Measurements from ENCODE around the gene ARSD. TPM values are rescaled to one million over a fixed set of nuclear protein-coding genes. Genes with fewer than 3 reads are reported as not detected.
A peak's percentile ranks its signal among the peaks of the same experiment; 100 is the strongest.

The ARSD gene
- total and polyA plus RNA-seq, 2 of the 13 experiments (the other 11 are each of a cell fraction or from before 2014, with no cell fraction given): 4.8 to 6.8 TPM

DNA sequence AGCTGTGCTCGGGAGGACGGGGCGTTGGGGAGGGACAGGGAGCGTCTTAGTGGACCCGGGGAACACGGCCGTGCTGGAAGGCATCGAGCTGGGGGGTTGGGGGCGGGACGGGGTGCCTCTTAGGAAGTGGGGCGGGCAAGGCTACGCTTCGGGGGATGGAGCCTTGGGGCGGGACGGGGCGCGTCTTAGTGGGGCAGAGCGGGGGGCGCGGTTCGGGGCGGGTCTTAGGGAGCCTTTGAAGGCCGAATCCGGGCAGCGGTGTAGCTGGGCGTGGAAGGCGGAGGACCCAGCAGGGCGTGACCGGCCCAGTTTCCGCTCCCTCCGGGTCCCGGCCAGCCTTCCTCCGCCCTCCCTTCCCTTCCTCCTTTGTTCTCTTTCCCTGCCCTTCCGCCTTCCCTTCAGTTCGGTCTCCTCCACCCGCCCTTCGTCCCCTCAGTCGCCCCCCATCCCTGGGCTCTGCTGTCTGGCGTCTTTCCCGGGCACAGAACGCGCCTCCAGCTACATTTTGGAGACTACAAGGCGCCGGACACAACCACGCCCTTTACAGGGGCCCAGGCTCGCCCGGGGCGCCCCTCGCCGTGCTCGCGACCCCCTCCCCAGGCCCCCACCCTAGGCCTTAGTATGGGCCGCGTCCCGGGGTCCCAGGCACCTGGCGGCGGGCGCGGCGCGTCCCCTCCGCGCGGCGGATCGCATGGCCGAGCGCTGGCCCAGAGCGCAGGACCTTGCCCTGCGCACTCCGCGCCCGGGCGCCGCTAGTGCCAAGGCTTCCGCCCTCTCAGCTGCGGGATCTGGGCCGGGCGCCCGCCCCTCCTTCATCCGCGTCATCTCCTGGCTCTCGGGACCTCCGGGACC, at the start of gene ARSD (continued):
- TF ChIP-seq, protein P1, sequence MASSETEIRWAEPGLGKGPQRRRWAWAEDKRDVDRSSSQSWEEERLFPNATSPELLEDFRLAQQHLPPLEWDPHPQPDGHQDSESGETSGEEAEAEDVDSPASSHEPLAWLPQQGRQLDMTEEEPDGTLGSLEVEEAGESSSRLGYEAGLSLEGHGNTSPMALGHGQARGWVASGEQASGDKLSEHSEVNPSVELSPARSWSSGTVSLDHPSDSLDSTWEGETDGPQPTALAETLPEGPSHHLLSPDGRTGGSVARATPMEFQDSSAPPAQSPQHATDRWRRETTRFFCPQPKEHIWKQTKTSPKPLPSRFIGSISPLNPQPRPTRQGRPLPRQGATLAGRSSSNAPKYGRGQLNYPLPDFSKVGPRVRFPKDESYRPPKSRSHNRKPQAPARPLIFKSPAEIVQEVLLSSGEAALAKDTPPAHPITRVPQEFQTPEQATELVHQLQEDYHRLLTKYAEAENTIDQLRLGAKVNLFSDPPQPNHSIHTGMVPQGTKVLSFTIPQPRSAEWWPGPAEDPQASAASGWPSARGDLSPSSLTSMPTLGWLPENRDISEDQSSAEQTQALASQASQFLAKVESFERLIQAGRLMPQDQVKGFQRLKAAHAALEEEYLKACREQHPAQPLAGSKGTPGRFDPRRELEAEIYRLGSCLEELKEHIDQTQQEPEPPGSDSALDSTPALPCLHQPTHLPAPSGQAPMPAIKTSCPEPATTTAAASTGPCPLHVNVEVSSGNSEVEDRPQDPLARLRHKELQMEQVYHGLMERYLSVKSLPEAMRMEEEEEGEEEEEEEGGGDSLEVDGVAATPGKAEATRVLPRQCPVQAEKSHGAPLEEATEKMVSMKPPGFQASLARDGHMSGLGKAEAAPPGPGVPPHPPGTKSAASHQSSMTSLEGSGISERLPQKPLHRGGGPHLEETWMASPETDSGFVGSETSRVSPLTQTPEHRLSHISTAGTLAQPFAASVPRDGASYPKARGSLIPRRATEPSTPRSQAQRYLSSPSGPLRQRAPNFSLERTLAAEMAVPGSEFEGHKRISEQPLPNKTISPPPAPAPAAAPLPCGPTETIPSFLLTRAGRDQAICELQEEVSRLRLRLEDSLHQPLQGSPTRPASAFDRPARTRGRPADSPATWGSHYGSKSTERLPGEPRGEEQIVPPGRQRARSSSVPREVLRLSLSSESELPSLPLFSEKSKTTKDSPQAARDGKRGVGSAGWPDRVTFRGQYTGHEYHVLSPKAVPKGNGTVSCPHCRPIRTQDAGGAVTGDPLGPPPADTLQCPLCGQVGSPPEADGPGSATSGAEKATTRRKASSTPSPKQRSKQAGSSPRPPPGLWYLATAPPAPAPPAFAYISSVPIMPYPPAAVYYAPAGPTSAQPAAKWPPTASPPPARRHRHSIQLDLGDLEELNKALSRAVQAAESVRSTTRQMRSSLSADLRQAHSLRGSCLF (CRISPR knock-in tag; IDR thresholded peaks at IDR 0.05; ENCODE audit: borderline replicate concordance): no peak
- TF ChIP-seq MBNL3 (CRISPR knock-in tag; conservative IDR thresholded peaks at IDR 0.05): no peak
- peak; percentile 73; the same call in 1 of the 2 replicates for TF ChIP-seq ZC3H4 (CRISPR knock-in tag; IDR thresholded peaks at IDR 0.05; ENCODE audit: borderline replicate concordance)
- no peak for TF ChIP-seq CHD4 (IDR thresholded peaks at IDR 0.05; ENCODE audit: borderline replicate concordance, low read length)
- TF ChIP-seq RFX5 (IDR thresholded peaks at IDR 0.05; ENCODE audit: low read depth, low read length): no peak
- TF ChIP-seq ZNF138 (CRISPR knock-in tag; IDR thresholded peaks at IDR 0.05; ENCODE audit: low read depth): no peak
- TF ChIP-seq ZNF501 (CRISPR knock-in tag; IDR thresholded peaks at IDR 0.05): no peak; the same call in 1 of the 2 replicates
- TF ChIP-seq ZBTB21 (CRISPR knock-in tag; IDR thresholded peaks at IDR 0.05): no peak
- TF ChIP-seq SSRP1 (CRISPR knock-in tag; IDR thresholded peaks at IDR 0.05): no peak
- no peak for TF ChIP-seq HDAC2 (CRISPR knock-in tag; IDR thresholded peaks at IDR 0.05)
- no peak for TF ChIP-seq PAWR (CRISPR knock-in tag; IDR thresholded peaks at IDR 0.05; ENCODE audit: borderline replicate concordance)
- no peak for TF ChIP-seq KDM5A (IDR thresholded peaks at IDR 0.05; ENCODE audit: borderline replicate concordance, low read length)
- no peak for TF ChIP-seq ZNF224 (CRISPR knock-in tag; IDR thresholded peaks at IDR 0.05)
- TF ChIP-seq ZFP36L2 (CRISPR knock-in tag; IDR thresholded peaks at IDR 0.05): no peak
- TF ChIP-seq NFYC (CRISPR knock-in tag; IDR thresholded peaks at IDR 0.05): no peak; the same call in 1 of the 2 replicates
- peak; percentile 72 for TF ChIP-seq TAF1 (CRISPR knock-in tag; IDR thresholded peaks at IDR 0.05)
- TF ChIP-seq, protein P2, sequence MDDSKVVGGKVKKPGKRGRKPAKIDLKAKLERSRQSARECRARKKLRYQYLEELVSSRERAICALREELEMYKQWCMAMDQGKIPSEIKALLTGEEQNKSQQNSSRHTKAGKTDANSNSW (CRISPR knock-in tag; IDR thresholded peaks at IDR 0.05; ENCODE audit: borderline replicate concordance): no peak
- TF ChIP-seq GATA4 (IDR thresholded peaks at IDR 0.05; ENCODE audit: borderline replicate concordance, low read depth): no peak
- no peak for TF ChIP-seq ZNF3 (CRISPR knock-in tag; IDR thresholded peaks at IDR 0.05)
- no peak; the same call in 1 of the 2 replicates for TF ChIP-seq SIN3A (IDR thresholded peaks at IDR 0.05; ENCODE audit: borderline replicate concordance, low read depth, low read length)
- no peak for TF ChIP-seq SMAD1 (CRISPR knock-in tag; IDR thresholded peaks at IDR 0.05; ENCODE audit: borderline replicate concordance, low read depth)
- no peak for TF ChIP-seq ZNF550 (CRISPR knock-in tag; IDR thresholded peaks at IDR 0.05; ENCODE audit: borderline replicate concordance)
- no peak for TF ChIP-seq NFE2L1 (CRISPR knock-in tag; IDR thresholded peaks at IDR 0.05; ENCODE audit: borderline replicate concordance)
- TF ChIP-seq ZSCAN31 (CRISPR knock-in tag; IDR thresholded peaks at IDR 0.05; ENCODE audit: low read depth): 0 out of 2 replicates have a peak, but pooled peaks have one; percentile 32
- TF ChIP-seq SRSF4 (IDR thresholded peaks at IDR 0.05; ENCODE audit: low read depth, low read length, poor library complexity, severe bottlenecking): no peak
